NCI-H2227 (cell line): Measurements from ENCODE around the gene CSAG2.

Source experiments
- DNase-seq: peaks from one replicate; lab custom pipeline; 2025; ENCODE audit not compliant: unreplicated experiment; lab: John Stamatoyannopoulos, UW

CSAG2 gene

DNA sequence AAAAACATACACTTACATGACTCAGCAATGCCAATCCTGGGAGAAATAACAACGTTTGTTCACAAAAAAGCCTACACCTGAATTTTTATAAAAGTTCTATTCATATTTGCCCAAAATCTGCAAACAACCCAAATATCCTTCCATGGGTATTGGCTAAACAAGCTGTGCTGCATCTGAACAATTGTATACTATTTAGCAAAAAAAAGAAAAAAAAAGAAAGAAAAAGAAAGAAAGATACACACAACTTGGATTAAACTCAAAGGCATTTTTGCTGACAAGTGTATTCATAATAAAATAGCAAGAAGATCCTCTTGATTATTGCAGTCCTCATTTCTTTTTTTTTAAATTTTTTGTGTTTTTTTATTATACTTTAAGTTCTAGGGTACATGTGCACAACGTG, 34.9 kb downstream of the CSAG2 start:
- no peak for DNase-seq

DNA sequence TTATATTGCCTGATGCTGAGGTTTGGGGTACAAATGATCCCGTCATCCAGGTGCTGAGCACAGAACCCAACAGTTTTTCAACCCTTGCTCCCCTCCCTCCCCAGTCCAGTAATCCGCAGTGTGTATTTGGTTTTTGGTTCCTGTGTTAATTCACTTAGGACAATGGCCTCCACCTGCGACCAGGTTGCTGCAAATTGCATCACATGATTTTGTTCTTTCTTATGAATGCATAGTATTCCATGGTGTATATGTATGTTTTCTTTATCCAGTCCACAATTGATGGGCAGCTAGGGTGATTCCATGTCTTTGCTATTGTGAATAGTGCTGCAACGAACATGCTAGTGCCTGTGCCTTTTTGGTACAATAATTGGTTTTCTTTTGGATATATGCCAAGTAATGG, 46.0 kb downstream of the CSAG2 start:
- no peak for DNase-seq

DNA sequence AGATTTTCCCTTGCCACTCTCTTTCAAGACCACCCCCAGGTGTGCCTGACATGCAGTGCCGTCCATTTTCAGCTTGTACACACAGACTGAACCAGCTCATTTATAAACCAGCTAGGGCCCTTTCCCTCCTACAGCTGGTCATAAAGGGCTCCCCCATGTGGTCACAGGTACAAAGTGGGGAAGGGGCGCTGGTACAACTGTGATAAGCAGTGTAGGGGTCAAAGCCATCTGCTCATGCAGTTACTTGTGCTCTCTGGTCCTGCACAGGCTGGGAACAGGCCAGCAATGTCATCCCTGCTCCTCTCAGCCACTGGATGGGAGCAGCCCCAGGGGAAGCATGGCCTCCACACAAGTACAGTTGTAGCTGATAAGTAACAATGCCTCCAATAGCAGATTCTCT, 50.8 kb downstream of the CSAG2 start:
- no peak for DNase-seq
